Mucosa of descending colon (tissue), 3 donors: ENCODE results near the gene SCML1. TPM values are rescaled to one million over a fixed set of nuclear protein-coding genes. Genes with fewer than 3 reads are reported as not detected.

ENCODE experiments used
- ATAC-seq: fragments of 200-7000 bp; cut with Tn5 transposase; one replicate; pipeline ENCODE4 v1.9.1; 2020; ENCODE audit warnings: mild to moderate bottlenecking, moderate library complexity
- DNase-seq, 3 donors: peaks; one replicate each; pipeline ENCODE4 v3.0.0-alpha.2; 2020
- H3K36me3 ChIP-seq: fragments of 200-600 bp; one replicate; pipeline ENCODE4 v1.8.0; 2021; ENCODE audit warnings: low read depth, mild to moderate bottlenecking
- H3K4me1 ChIP-seq: fragments of 200-600 bp; one replicate; pipeline ENCODE4 v1.8.0; 2021; ENCODE audit warnings: low read depth, mild to moderate bottlenecking
- H3K4me3 ChIP-seq: fragments of 200-600 bp; one replicate; pipeline ENCODE4 v1.8.0; 2021; ENCODE audit warnings: mild to moderate bottlenecking
- H3K9me3 ChIP-seq: fragments of 200-600 bp; one replicate; pipeline ENCODE4 v1.8.0; 2021; ENCODE audit warnings: mild to moderate bottlenecking
- intact Hi-C, 2 donors: fragments of 100-400 bp; cut with DNase I in 1 of 2; cut with micrococcal nuclease in 1 of 2; formaldehyde crosslinking; loops; one replicate each; pipeline versions ENCODE4 v1.11.0 to v1.11.1; 2022; cut with DNase I, micrococcal nuclease
- total RNA-seq, 3 donors: library from RNA; stranded (reverse); fragmentation: NEBNext Ultra II Directional in 2 of 3; extraction: Animal tissue kit (Norgen Biotek cat#: 25700) in 2 of 3; gene quantifications; one replicate each; pipeline versions ENCODE4 v1.2.1 to v1.2.4, GENCODE V29; 2021 to 2023
- TF ChIP-seq, protein P1 (sequence below): fragments of 200-600 bp; IDR thresholded peaks from one replicate; pipeline ENCODE4 v1.8.0; 2022; ENCODE audit warnings: antibody characterized with exemption, mild to moderate bottlenecking
- donor health status: DM: no; HTN: no; CAD: no; lungs with moderate emphysema.
- donor health status: DM: no; HTN: no; CAD: no.
- donor health status: DM: no; HTN: yes; CAD: no.

SCML1 gene
- total RNA-seq, 3 donors from 2014 or later = 9.9 to 12.9 (median 11.5) TPM

DNA sequence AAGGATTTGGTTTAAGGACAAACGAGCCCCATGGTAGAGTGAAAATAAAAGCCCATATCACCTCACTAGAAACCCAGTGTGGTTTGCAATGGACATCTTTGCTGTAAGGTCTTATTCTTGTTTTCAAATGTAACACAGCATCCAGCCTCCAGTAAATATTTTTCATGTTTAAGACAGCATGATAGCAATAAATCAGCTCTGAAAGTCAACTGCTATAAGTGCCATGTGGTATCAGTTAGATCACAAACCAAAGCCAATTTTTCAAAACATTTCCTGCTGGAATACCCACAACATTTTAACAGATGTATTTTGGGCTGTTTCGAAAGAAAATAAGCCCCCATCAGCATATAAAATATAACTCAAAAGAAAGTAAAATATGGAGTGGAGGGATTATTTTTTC is 24.0 kb upstream of the SCML1 start:
- DNase-seq (no peak), ATAC-seq (no peak)
- Histone ChIP-seq H3K36me3 (no peaks in the 10 kb centered on the region), H3K9me3 (no peaks in the 10 kb centered on the region), H3K4me1 (no peaks in the 10 kb centered on the region), H3K4me3 (no peak overlapping the region)
- TF ChIP-seq, protein P1, sequence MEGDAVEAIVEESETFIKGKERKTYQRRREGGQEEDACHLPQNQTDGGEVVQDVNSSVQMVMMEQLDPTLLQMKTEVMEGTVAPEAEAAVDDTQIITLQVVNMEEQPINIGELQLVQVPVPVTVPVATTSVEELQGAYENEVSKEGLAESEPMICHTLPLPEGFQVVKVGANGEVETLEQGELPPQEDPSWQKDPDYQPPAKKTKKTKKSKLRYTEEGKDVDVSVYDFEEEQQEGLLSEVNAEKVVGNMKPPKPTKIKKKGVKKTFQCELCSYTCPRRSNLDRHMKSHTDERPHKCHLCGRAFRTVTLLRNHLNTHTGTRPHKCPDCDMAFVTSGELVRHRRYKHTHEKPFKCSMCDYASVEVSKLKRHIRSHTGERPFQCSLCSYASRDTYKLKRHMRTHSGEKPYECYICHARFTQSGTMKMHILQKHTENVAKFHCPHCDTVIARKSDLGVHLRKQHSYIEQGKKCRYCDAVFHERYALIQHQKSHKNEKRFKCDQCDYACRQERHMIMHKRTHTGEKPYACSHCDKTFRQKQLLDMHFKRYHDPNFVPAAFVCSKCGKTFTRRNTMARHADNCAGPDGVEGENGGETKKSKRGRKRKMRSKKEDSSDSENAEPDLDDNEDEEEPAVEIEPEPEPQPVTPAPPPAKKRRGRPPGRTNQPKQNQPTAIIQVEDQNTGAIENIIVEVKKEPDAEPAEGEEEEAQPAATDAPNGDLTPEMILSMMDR = no peak
- intact Hi-C loops = no loop called here

DNA sequence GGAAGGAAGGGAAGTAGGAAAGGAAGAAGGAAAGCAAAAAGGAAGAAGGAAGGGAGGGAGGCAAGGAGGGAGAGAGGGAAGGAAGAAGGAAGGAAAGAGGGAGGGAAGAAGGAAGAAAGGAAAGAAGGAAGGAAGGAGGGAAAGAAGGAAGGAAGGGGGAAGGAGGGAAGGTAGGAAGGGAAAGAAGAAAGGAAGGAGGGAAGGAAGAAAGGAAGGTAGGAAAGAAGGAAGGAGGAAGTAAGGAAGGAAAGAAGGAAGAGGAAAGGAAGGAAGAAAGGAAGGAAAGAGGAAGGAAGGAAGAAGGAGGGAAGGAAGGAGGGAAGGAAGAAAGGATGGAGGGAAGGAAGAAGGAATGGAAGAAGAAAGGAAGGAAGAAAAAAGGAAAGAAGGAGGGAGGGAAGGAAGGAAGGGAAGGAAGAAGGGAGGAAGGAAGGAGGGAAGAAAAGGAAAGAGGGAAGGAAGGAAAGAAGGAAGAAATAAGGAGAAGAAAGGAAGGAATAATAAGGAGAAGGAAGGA is 18.6 kb upstream of the SCML1 start:
- no peaks in the 10 kb centered on the region for H3K9me3 ChIP-seq
- no peaks in the 10 kb centered on the region for H3K36me3 ChIP-seq
- ATAC-seq (no peak), DNase-seq (no peak)
- H3K4me3 ChIP-seq = no peak overlapping the region
- TF ChIP-seq, protein P1 = no peak
- no peaks in the 10 kb centered on the region for H3K4me1 ChIP-seq
- intact Hi-C loops = no loop called here

DNA sequence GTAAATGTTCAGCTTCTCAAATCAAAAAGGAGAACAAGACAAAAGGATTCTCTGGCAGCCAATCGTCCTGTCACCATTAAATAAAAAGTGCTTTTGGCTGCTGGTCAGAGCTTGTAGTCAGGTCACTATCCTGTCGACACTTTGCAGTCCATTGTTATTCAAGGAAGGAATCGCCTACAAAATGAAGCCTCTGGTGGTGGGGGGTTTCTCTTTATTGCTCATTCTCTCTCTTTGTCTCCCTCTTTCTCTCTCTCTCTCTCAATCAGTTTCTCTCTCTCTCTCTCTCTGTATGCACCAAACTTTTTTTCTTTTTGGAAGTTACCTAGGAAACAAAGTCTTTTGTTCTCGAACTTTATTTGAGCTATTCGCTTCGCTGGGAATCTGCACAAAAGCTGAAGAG is 17.6 kb upstream of the SCML1 start:
- no peaks in the 10 kb centered on the region for H3K36me3 ChIP-seq
- ATAC-seq (no peak), DNase-seq (no peak)
- intact Hi-C loops = no loop called here
- no peaks in the 10 kb centered on the region for H3K4me1 ChIP-seq
- TF ChIP-seq, protein P1 = no peak
- H3K9me3 ChIP-seq = no peaks in the 10 kb centered on the region
- H3K4me3 ChIP-seq = no peak overlapping the region

DNA sequence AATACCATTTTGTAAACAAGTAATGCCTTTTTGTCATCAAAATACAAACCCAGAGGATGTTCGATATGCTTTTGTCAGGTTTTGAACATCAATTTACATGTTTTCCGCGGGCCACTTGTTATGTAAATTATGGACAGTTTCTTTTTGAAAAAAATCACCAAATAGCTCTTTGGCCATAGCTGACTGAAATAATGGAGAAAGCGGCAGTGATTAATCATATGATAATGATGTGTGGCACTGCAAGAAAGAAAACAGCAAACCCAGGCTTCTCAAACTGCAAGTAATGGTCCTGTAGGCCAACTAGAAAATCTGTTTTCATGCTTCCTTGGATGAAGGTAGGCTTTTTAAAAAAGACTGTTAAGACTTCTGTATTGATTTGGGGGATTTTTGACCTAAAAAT is 15.6 kb upstream of the SCML1 start:
- no peaks in the 10 kb centered on the region for H3K4me1 ChIP-seq
- ATAC-seq = no peak
- no peaks in the 10 kb centered on the region for H3K9me3 ChIP-seq
- DNase-seq = no peak
- TF ChIP-seq, protein P1 = no peak
- intact Hi-C loops = no loop called here
- no peaks in the 10 kb centered on the region for H3K36me3 ChIP-seq
- no peak overlapping the region for H3K4me3 ChIP-seq

DNA sequence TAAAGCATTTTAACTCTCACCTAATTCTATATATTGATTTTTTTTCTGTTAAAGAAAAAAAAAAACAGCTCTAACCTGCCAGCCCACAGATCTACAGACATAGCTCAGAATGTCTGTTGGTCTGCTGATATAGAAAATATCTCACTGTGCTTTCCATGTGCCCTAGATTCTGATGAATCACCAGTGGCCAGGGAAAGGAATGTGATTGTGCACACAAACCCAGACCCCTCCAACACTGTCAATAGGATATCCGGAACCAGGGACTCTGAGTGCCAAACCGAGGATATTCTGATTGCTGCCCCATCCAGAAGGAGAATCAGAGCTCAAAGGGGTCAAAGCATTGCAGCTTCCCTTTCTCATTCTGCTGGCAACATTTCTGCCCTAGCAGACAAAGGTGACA is 12.1 kb upstream of the SCML1 start:
- no peak for ATAC-seq

More for the DNA sequence above, 12.1 kb upstream of the SCML1 start:
- Histone ChIP-seq H3K4me3 (no peak overlapping the region), H3K36me3 (no peaks in the 10 kb centered on the region), H3K4me1 (no peaks in the 10 kb centered on the region), H3K9me3 (no peaks in the 10 kb centered on the region)
- DNase-seq = no peak
- TF ChIP-seq, protein P1 = no peak
- intact Hi-C loops = no loop called here
